HEK293 (cell line): Measurements from ENCODE around the gene PLIN5.
A peak's percentile ranks its signal among the peaks of the same experiment; 100 is the strongest.

Source experiments
- CTCF ChIA-PET: fragments of 350-600 bp; formaldehyde crosslinking; extraction: SDS; loops from one replicate; lab custom pipeline; 2021; ENCODE audit warnings: antibody characterized with exemption; lab: Yijun Ruan, JAX
- POLR2A ChIA-PET: fragments of 300-600 bp; formaldehyde crosslinking; extraction: SDS; loops from one replicate; lab custom pipeline; 2020; ENCODE audit warnings: antibody characterized with exemption, inconsistent platforms; lab: Yijun Ruan, JAX
- H3K27ac ChIP-seq: fragments of 200-500 bp; sonication (Bioruptor generic); 2 replicates; pipeline ENCODE4 v1.5.1; 2014; ENCODE audit warnings: low read depth, low read length, control low read depth, inconsistent platforms; ENCODE audit errors: extremely low read depth
- H3K36me3 ChIP-seq, 2 experiments: fragments of 200-500 bp in 1 of 2; sonication (Bioruptor generic) in 1 of 2; 1 replicate in 1 of 2; 2 replicates in 1 of 2; pipeline ENCODE4 v1.5.1; 2014 to 2017; ENCODE audit warnings: inconsistent platforms in 2 of 2, low read length in 2 of 2; ENCODE audit not compliant: control insufficient read depth in 2 of 2, insufficient read depth in 1 of 2
- H3K4me1 ChIP-seq: fragments of 200-500 bp; sonication (Bioruptor generic); 2 replicates; pipeline ENCODE4 v1.5.1; 2014; ENCODE audit warnings: mild to moderate bottlenecking, low read length, inconsistent platforms; ENCODE audit not compliant: control insufficient read depth, insufficient read depth
- H3K4me3 ChIP-seq: 2 replicates; pipeline ENCODE4 v1.5.1; 2011; ENCODE audit warnings: low read depth, mild to moderate bottlenecking, control low read depth, low read length, moderate library complexity
- H3K9me3 ChIP-seq: fragments of 200-500 bp; sonication (Bioruptor generic); 2 replicates; pipeline ENCODE4 v1.5.1; 2014; ENCODE audit warnings: low read depth, low read length, inconsistent platforms; ENCODE audit not compliant: control insufficient read depth, insufficient read depth
- CTCF ChIP-seq: fragments of 450-650 bp; formaldehyde crosslinking; IDR thresholded peaks from 2 replicates; pipeline ENCODE4 v1.5.1; 2016; ENCODE audit warnings: missing biosample characterization, missing genetic modification characterization
- EGR2 ChIP-seq: fragments of 450-650 bp; formaldehyde crosslinking; IDR thresholded peaks from 2 replicates; pipeline ENCODE4 v1.5.1; 2016; ENCODE audit warnings: low read depth, missing biosample characterization, missing genetic modification characterization
- IKZF3 ChIP-seq: fragments of 450-650 bp; IDR thresholded peaks from 2 replicates; pipeline ENCODE4 v1.5.0; 2018; ENCODE audit warnings: missing biosample characterization, mild to moderate bottlenecking, missing genetic modification characterization, moderate library complexity
- KLF1 ChIP-seq: fragments of 450-650 bp; formaldehyde crosslinking; IDR thresholded peaks from 2 replicates; pipeline ENCODE4 v1.5.1; 2016; ENCODE audit warnings: missing biosample characterization, missing genetic modification characterization
- KLF8 ChIP-seq: fragments of 450-650 bp; formaldehyde crosslinking; IDR thresholded peaks from 2 replicates; pipeline ENCODE4 v1.5.1; 2016; ENCODE audit warnings: missing biosample characterization, missing genetic modification characterization
- MYNN ChIP-seq: fragments of 450-650 bp; formaldehyde crosslinking; IDR thresholded peaks from 2 replicates; pipeline ENCODE4 v1.5.1; 2016; ENCODE audit warnings: missing biosample characterization, missing genetic modification characterization, borderline replicate concordance
- YY2 ChIP-seq: fragments of 450-650 bp; formaldehyde crosslinking; IDR thresholded peaks from 2 replicates; pipeline ENCODE4 v1.5.1; 2016; ENCODE audit warnings: missing biosample characterization, missing genetic modification characterization
- ZBTB21 ChIP-seq: fragments of 450-650 bp; formaldehyde crosslinking; IDR thresholded peaks from 2 replicates; pipeline ENCODE4 v1.5.1; 2017; ENCODE audit warnings: missing biosample characterization, missing genetic modification characterization
- ZFHX2 ChIP-seq: fragments of 450-650 bp; formaldehyde crosslinking; conservative IDR thresholded peaks from 2 replicates; pipeline ENCODE4 v1.5.1; 2016; ENCODE audit warnings: missing biosample characterization, missing genetic modification characterization
- ZNF157 ChIP-seq: fragments of 450-650 bp; formaldehyde crosslinking; IDR thresholded peaks from 2 replicates; pipeline ENCODE4 v1.5.1; 2016; ENCODE audit warnings: missing biosample characterization, missing genetic modification characterization
- ZNF366 ChIP-seq: fragments of 450-650 bp; formaldehyde crosslinking; conservative IDR thresholded peaks from 2 replicates; pipeline ENCODE4 v1.5.1; 2016; ENCODE audit warnings: missing biosample characterization, missing genetic modification characterization
- ZNF433 ChIP-seq: fragments of 450-650 bp; formaldehyde crosslinking; IDR thresholded peaks from 2 replicates; pipeline ENCODE4 v1.5.1; 2016; ENCODE audit warnings: missing biosample characterization, missing genetic modification characterization, low read depth
- ZNF514 ChIP-seq: fragments of 450-650 bp; formaldehyde crosslinking; IDR thresholded peaks from 2 replicates; pipeline ENCODE4 v1.5.1; 2016; ENCODE audit warnings: missing biosample characterization, missing genetic modification characterization
- ZNF530 ChIP-seq: fragments of 450-650 bp; formaldehyde crosslinking; IDR thresholded peaks from 2 replicates; pipeline ENCODE4 v1.5.1; 2016; ENCODE audit warnings: low read depth, missing biosample characterization, missing genetic modification characterization
- ZNF548 ChIP-seq: fragments of 450-650 bp; formaldehyde crosslinking; IDR thresholded peaks from 2 replicates; pipeline ENCODE4 v1.5.1; 2016; ENCODE audit warnings: missing biosample characterization, missing genetic modification characterization
- ZNF621 ChIP-seq: fragments of 450-650 bp; formaldehyde crosslinking; IDR thresholded peaks from 2 replicates; pipeline ENCODE4 v1.5.1; 2017; ENCODE audit warnings: missing biosample characterization, missing genetic modification characterization
- ZNF660 ChIP-seq: fragments of 450-650 bp; IDR thresholded peaks from 2 replicates; pipeline ENCODE4 v1.5.1; 2018; ENCODE audit warnings: missing biosample characterization, mild to moderate bottlenecking, missing genetic modification characterization
- ZNF843 ChIP-seq: fragments of 450-650 bp; formaldehyde crosslinking; IDR thresholded peaks from 2 replicates; pipeline ENCODE4 v1.5.1; 2016; ENCODE audit warnings: missing biosample characterization, missing genetic modification characterization
- ZSCAN23 ChIP-seq: fragments of 450-650 bp; formaldehyde crosslinking; IDR thresholded peaks from 2 replicates; pipeline ENCODE4 v1.5.1; 2016; ENCODE audit warnings: missing biosample characterization, missing genetic modification characterization

PLIN5 gene

GRCh38 chr19:4555657-4556561, 20.9 kb upstream of the PLIN5 start (continued):
- TF ChIP-seq CTCF (no peak), EGR2 (tag by site-specific recombination) (0 out of 2 replicates have a peak, but pooled peaks have one; percentile 14), KLF1 (tag by site-specific recombination) (peak; percentile 100), YY2 (tag by site-specific recombination) (no peak), ZNF548 (tag by site-specific recombination) (no peak), IKZF3 (tag by site-specific recombination) (no peak)

GRCh38 chr19:4554717-4555116, 19.7 kb upstream of the PLIN5 start:
- Histone ChIP-seq H3K4me3 (no peak overlapping the region), H3K4me1 (no peaks in the 10 kb centered on the region), H3K27ac (no peak overlapping the region), H3K9me3 (no peaks in the 10 kb centered on the region), H3K36me3 (peaks cover 0 to 48% of the 10 kb centered on the region in 2 experiments; a peak in 2 of 3 replicates)
- TF ChIP-seq ZNF514 (tag by site-specific recombination) (no peak), ZNF843 (no peak), ZNF621 (tag by site-specific recombination) (no peak), ZNF433 (tag by site-specific recombination) (no peak), MYNN (tag by site-specific recombination) (peak; percentile 88), ZNF157 (tag by site-specific recombination) (no peak), KLF8 (no peak), ZNF660 (tag by site-specific recombination) (no peak)
- CTCF ChIA-PET: interaction anchor here (0.6 to 2.2 kb wide), 4 partner anchors 14 to 299 kb away, joined by 3 to 8 read pairs (median 5); no protein-coding TSS in a partner anchor
- POLR2A ChIA-PET: no interaction called here

GRCh38 chr19:4553775-4554174, 18.8 kb upstream of the PLIN5 start:
- Histone ChIP-seq H3K4me1 (no peaks in the 10 kb centered on the region), H3K36me3 (peaks cover 0 to 49% of the 10 kb centered on the region in 2 experiments; a peak in 2 of 3 replicates), H3K27ac (no peak overlapping the region), H3K9me3 (no peaks in the 10 kb centered on the region), H3K4me3 (no peak overlapping the region)
- TF ChIP-seq EGR2 (tag by site-specific recombination) (peak; percentile 94), ZNF530 (tag by site-specific recombination) (no peak), ZNF366 (tag by site-specific recombination) (peak; percentile 56), ZFHX2 (tag by site-specific recombination) (peak; percentile 87), ZSCAN23 (tag by site-specific recombination) (no peak), ZBTB21 (tag by site-specific recombination) (no peak)
- POLR2A ChIA-PET: no interaction called here
- CTCF ChIA-PET: no interaction called here
